HG03521 (cell line): ENCODE measurements around the gene NDUFB6.
"Not testable (repeated sequence)": the region's sequence is repeated elsewhere in the genome, so short reads cannot be mapped to it uniquely, and the experiment has no call there.

Source experiments
- ATAC-seq: cut with Tn5 transposase; IDR thresholded peaks from one replicate; pipeline ENCODE4 v1.9.1; 2021; ENCODE audit warnings: mild to moderate bottlenecking, moderate library complexity; ENCODE audit not compliant: unreplicated experiment

NDUFB6 gene

DNA sequence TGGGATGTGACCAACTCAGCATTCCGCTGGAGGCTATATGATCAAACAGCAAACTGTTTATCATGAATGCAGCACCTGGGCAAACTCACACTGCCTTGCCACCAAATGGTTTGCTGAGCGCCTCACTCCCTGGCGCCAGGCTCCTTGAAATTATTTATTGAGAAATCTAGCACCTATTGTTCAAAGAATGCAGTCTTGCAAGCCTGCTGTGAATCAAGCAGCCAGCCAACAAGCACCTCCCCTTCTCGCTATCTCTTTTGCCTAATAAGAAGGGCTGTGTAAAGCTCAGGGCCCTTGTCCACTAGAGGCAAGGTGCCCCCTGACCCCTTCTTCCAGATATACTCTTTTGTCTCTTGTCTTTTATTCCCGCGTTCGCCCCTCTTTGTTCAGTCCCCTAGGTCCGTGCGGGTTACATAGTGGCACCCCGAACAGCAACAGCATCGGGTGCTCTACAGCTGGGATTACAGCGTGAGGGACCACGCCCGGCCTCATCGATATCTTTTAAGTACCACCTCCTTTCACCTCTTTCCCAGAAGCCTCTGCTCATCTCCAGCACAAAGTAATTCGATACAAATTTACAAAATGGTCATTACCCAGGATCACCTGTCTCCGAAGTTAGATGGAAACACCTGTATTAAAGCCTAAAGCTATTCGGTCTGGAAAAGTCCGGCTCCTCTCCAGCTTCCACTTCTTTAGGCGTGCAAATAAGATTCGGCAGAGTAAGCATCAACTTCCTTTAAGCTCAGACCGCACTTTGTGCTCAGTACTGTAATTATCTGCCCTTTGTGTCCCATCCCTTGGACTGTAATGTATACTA lies 47.9 kb downstream of the NDUFB6 start:
- peak; percentile 16 for ATAC-seq

DNA sequence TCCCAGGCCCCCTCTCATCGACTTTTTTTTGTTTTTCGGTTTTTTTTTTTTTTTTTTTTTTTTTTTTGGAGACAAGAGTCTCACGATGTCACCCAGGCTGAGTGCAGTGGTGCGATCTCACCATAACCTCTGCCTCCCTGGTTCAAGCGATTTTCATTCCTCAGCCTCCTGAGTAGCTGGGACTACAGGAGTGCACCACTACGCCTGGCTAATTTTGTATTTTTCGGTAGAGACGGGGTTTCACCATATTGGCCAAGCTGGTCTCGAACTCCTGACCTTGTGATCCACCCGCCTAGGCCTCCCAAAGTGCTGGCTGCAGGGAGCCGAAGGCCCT lies 48.4 kb downstream of the NDUFB6 start:
- ATAC-seq, result not testable (repeated sequence)

DNA sequence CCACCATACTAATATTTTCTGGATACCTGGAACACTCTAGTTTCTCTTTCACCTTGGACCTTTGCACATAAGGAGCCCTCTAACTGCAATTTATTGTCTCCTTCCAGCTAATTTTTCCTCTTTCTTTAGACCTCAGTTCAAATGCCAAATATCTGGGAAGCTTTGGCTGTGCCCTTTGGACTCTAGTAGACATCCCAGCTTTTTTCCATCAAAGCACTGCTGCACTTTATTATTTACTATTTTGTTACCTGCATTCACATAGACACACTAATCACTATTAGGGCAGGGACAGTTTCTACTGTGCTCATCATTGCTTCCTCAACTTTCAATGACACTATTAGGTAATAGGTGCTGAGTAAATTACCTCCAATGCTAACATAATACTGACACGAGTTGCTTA lies 49.0 kb downstream of the NDUFB6 start:
- ATAC-seq, result no peak

GRCh38 chr9:32518276-32518675 lies 54.7 kb downstream of the NDUFB6 start:
- ATAC-seq, result no peak

GRCh38 chr9:32516241-32516640 lies 56.7 kb downstream of the NDUFB6 start:
- ATAC-seq, result no peak

DNA sequence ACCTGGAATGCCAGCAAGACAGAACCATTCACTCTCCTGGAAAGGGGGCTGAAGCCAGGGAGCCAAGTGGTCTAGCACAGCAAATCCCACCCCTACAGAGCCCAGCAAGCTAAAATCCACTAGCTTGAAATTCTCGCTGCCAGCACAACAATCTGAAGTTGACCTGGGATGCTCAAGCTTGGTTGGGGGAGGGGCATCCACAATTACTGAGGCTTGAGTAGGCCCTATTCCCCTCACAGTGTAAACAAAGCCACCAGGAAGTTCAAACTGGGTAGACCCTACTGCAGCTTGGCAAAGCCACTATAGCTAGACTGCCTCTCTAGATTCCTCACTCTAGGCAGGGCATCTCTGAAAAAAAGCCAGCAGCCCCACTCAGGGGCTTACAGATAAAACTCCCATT lies 64.2 kb downstream of the NDUFB6 start:
- no peak for ATAC-seq

GRCh38 chr9:32503008-32503407 lies 70.0 kb downstream of the NDUFB6 start:
- no peak for ATAC-seq
